ENCODE measurements around the gene ZFPM1.

ZFPM1 gene

DNA sequence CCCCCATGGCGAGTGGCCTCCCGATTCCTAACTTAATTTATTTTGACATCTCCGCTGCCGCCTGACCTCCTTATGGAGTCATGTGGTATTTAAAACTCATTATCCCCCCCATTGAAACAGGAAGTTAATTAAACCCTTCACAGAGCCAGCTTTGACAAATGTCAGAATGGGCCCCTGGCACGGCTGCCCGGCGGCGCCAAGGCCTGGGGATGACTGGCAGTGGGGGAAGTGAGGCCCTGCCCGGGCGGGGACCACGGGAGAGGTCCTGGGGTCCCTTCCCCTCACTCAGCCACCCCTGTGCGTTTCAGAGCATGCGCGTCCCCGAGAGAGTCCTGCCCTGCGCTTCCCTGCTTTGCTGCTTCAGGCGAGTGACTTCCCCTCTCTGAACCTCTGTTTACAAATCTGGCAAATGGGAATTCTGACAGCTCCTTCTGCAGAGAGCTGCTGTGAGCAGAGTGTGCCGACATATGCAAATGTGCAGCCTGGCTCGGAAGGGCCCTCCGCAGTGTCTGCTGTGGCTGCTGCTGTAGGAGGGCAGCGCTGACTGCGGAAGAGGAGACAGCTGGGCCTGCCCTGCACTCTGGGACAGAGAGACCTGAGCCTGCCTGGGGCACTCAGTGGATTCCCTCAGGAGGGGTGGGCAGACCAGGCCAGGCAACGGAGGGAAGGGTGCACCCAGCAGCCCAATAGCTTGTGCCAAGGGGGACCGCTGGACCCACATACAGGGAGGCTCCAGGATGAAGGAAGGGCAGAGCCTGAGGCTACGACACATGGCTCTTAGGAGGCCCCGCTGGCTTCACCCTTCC lies 4.4 kb upstream of the ZFPM1 start:
- DNase-seq (ENCODE audit: low read depth in 2 of 2) = no peak

DNA sequence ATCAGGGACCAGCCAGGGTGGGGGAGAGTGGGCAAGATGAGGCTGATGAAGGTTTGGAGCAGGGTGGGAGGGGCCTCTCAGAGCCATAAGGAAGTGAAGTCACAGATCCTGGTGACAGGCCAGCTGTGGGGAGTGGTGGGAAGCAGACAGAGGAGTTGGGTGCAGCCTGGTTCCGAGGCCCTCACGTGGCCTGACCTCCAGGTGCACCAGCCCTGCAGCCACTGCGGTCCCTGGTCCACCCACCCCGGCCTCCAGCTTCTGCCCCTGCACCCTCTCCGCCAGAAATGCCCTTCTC lies 3.9 kb upstream of the ZFPM1 start:
- DNase-seq (ENCODE audit: low read depth in 2 of 2) = no peak

DNA sequence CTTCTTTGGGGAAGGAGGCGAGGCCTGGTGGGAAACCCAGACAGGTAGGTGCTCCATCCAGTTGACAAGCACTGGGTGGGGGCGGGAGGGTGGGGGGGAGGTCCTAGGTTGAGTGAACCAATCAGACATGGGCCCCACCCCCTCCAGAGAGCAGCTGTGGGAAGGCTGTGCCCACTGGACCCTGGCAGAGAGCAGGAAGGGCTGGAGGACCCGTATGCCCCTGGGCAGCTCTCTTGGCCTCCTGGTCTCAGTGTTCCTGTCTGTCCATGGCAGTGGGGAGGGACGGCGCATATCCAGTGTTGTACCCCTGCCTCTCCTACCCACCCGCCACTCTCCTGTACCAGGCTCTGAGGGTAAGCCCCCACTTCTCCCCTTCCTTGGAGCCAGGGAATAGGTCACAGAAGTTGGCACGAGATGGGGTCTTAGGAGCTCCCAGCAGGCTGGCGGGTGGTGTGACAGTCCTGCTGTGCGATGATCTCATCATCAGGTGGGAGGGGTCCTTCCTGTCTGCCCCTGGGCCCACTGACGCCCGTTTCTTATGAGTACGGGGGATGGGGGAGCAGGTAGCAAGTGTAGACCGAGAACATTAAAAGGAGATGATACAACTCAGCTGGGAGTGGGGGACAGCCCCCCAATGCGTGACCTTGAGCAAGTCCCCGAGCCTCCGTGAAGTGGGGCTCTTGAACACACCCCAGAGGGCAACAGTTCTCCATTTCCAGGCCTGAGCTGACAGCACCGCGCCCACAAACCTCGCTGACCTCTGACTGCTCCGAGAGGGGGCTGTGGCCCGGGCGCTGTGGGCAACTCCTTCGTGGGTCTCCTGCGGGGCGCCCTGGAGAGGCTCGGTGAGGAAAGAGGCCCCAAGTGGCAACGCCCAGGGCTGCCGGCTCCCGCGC lies 1.2 kb upstream of the ZFPM1 start:
- no peak for DNase-seq (ENCODE audit: low read depth in 2 of 2)

GRCh38 chr16:88452482-88453216 lies 431 bp upstream of the ZFPM1 start:
- DNase-seq (ENCODE audit: low read depth in 2 of 2) = peak; percentile 98 to 99

DNA sequence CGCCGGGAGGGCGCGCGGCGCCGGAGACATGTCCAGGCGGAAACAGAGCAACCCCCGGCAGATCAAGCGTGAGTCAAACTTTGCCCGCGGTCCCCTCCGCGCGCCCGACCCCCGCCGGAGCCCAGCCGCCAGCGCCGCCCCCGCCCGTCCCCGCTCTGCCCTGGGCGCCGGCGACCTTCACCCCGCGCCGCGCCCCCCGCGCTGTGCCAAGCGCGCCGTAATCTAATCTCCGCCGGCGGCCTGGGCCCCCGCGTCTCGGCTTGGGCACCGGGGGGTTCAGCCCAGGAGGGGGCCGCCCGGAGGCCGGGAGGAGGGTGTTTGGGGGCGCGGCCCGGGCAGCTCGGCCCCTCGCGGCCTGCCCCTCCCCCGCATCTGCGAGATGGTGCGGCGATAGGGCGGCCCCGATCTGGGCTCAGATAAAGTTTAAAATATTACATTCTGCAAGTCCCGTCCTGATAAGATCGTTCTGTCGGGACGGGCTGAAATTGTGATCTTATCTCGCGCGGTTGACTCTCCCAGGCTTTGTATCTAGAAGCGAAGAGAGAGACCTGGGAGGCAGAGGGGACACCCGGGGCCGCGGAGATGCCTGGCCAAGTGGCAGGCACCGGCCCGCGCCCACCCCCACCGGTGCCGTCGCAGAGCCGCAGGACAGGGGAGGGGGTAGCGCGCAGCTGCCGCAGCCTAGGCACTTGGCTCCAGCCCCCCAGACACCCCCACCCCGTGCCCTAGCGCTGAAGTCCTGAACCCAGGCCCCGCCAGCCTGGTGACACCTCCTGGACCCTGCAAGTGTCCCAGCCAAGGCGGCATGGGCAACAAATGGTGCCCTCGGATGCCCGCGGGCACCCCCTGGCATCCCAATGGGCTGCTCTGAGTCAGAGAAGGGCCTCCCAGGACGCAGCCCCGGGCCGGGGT lies 787 bp downstream of the ZFPM1 start:
- no peak for DNase-seq (ENCODE audit: low read depth in 2 of 2)

DNA sequence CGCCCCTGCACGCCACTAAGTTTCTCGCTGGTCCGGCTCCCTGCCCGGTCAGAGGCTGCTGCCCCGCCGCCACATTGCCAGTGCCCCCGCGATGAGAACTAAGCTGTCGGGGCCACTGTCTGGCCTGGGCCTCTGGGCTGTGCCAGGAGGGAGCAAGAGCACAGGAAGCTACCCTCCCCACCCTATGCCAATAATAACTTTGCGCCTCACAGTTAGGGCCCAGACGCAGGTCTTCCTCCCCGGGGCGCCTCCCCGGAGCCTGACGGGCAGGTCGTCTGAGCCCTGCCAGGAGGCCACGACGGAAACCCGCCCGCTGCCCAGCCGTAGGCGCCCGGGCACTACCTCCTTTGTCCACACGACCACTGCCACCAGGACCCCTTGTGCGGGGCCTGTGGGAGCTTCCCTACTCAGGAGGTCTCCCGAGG lies 1.5 kb downstream of the ZFPM1 start:
- no peak for DNase-seq (ENCODE audit: low read depth in 2 of 2)

- peak; percentile 63 to 79 for DNase-seq (ENCODE audit: low read depth in 2 of 2)
Measured at GRCh38 chr16:88455610-88456355, 2.7 kb downstream of the ZFPM1 start.

- DNase-seq (ENCODE audit: low read depth in 2 of 2) = peak in 1 of 2 experiments; percentile 62
Measured at GRCh38 chr16:88456356-88457292, 3.5 kb downstream of the ZFPM1 start.

GRCh38 chr16:88458039-88458772 lies 5.1 kb downstream of the ZFPM1 start:
- DNase-seq (ENCODE audit: low read depth in 2 of 2) = no peak

DNA sequence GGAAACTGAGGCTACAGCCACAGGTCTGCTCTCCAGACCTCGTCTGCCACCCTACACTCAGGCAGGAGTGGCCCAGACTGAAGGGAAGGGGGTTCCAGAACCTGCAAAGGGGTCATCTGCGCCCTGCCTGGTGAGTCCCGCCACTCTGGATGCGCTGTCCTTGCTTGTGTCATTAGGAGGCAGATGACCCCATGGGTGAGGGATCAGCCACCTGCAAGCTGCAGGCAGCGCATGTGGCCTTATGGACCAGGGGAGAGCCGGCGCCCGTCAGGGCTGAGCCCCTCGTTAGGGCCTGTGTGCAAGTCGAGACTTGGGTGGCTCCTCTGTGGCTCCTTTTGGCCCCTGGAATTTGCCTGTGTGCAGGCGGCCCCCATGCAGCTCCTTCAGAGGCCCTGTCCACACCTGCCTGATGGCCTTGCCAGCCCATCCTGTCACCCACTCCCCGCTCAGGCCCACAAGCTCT lies 5.7 kb downstream of the ZFPM1 start:
- DNase-seq (ENCODE audit: low read depth in 2 of 2) = no peak

- no peak for DNase-seq (ENCODE audit: low read depth in 2 of 2)
Measured at GRCh38 chr16:88459366-88460073, 6.4 kb downstream of the ZFPM1 start.

DNA sequence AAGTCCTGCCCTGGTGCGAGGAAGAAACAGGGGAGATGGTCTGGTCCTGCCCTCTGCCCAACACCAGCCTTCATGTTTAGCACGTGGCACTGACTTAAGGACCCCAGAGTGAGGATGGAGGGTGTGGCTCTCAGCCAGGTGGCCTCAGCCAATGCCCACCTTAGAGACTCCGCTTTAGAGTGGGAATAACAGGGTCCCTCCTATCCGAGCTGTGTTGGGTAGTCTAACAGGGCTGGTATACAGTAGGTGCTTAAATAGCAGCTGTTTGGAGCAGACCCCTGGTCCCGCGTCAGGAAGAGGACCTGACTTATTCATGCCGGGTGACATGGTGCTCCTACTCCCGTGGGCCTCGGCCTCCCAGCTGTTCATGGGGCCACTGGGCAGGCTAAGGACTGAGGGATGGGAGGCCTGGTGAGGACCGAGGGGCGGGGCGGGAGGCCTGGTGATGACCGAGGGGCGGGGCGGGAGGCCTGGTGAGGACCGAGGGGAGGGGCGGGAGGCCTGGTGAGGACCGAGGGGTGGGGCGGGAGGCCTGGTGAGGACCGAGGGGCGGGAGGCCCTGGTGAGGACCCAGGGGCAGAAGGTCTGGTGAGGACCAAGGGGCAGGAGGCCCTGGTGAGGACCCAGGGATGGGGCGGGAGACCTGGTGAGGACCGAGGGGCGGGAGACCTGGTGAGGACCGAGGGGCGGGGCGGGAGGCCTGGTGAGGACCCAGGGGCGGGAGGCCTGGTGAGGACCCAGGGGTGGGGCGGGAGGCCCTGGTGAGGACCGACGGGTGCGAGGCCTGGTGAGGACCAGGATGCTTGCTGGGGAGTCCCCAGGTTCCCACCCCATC lies 7.6 kb downstream of the ZFPM1 start:
- no peak for DNase-seq (ENCODE audit: low read depth in 2 of 2)

DNA sequence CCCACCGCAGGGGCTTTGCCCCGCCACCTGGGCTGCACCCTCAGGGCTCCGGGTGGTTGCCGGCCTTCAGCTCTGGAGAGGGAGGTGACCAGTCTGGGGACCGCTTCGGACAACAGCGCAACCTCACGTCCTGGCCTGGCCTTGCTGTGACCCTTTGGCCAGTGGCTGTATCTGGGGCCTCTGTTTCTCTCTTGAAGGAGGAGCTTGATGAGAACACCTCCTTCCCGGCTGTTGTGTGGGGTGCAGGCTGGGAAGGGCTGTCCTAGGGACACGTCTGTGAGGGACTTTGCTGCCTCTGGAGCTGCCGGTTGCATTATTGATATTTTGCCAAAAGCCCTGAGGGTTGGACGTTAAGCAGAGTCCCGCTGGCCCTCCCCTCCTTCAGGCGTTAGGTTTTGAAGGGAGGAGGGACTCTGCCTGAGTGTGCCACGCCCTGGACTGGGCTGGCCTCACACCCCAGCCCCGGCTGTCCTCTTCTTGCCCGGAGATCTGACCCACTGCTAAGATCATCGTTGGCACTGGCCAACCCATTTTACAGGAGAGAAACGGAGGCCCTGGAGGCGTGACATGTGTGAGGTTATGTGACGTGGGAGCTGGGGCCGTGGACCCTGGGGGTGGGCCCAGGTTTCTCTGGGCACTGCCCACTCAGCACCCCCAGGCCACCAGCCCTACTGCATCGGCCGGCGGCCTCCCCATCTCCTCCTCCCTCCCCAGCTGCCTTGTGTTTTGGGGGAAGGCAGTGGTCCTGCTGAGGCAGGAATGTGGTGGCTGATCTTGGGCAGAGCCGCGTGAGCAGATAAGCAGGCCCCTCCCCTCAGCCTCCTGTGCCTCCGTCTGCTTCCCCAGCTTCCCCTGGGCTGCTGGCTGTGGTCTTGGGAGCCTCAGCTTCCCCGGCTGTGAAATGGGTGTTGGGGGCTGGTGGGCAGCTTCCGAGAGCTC lies 8.5 kb downstream of the ZFPM1 start:
- no peak for DNase-seq (ENCODE audit: low read depth in 2 of 2)

- no peak for DNase-seq (ENCODE audit: low read depth in 2 of 2)
Measured at GRCh38 chr16:88462396-88462795, 9.3 kb downstream of the ZFPM1 start.

- no peak for DNase-seq (ENCODE audit: low read depth in 2 of 2)
Measured at GRCh38 chr16:88463411-88463810, 10.3 kb downstream of the ZFPM1 start.
